Mesodermal cell (in vitro differentiated cells): Measurements from ENCODE around the gene PTPRH.
A peak's percentile ranks its signal among the peaks of the same experiment; 100 is the strongest.
"Not testable (repeated sequence)": the region's sequence is repeated elsewhere in the genome, so short reads cannot be mapped to it uniquely, and the experiment has no call there.

Experiments used
- H3K27ac ChIP-seq: 2 replicates; pipeline ENCODE4 v1.7.0; 2013; ENCODE audit warnings: mild to moderate bottlenecking, low read depth, low read length, moderate library complexity; ENCODE audit not compliant: severe bottlenecking
- H3K36me3 ChIP-seq: 2 replicates; pipeline ENCODE4 v1.7.1; 2013; ENCODE audit warnings: mild to moderate bottlenecking, low read length, moderate library complexity; ENCODE audit not compliant: control insufficient read depth, insufficient read depth
- H3K4me1 ChIP-seq: one replicate; pipeline ENCODE4 v1.7.1; 2013; ENCODE audit warnings: mild to moderate bottlenecking, low read length; ENCODE audit not compliant: insufficient read depth, control insufficient read depth, poor library complexity, severe bottlenecking
- H3K4me3 ChIP-seq: 2 replicates; pipeline ENCODE4 v1.7.0; 2013; ENCODE audit warnings: low read length, control low read depth, mild to moderate bottlenecking; ENCODE audit not compliant: insufficient read depth, poor library complexity, severe bottlenecking; ENCODE audit errors: extremely low read depth
- H3K9me3 ChIP-seq: 2 replicates; pipeline ENCODE4 v1.7.1; 2013; ENCODE audit warnings: mild to moderate bottlenecking, low read length, moderate library complexity; ENCODE audit not compliant: control insufficient read depth
- whole genome bisulfite sequencing, 2 experiments: methylation state at CpG; one replicate each; pipeline ENCODE4 v1.1.5; 2013; ENCODE audit warnings: missing lambda C conversion rate in 2 of 2; ENCODE audit not compliant: insufficient coverage in 2 of 2; 5-methylcytosine and 5-hydroxymethylcytosine counted together

Gene PTPRH

DNA sequence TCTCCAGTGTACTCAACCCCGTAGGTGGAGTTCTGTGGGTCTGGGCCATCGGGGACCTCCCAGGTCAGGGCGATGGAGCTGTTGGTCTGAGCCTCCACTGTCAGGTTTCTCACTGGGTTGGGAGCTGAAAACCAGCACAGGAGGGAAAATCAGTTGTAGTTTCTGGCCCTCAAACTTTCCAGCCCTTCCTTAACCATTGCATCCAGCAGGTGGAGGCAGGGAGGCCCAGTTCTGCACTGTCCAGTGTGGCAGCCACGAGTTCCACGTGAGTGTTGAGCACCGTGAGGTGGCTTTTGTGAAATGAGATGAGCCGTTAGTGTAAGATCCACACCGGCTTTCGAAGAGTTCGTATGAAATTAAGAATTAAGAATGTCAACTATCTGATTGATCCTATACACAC is 7.1 kb downstream of the PTPRH start:
- H3K4me3 ChIP-seq, H3K4me1 ChIP-seq, H3K9me3 ChIP-seq, H3K27ac ChIP-seq, H3K36me3 ChIP-seq: not testable (repeated sequence)
- WGBS, 2 experiments: 47 to 67% methylated on average over 3 to 4 of the region's 10 CpGs

GRCh38 chr19:55199620-55200204 is 9.6 kb downstream of the PTPRH start:
- Histone ChIP-seq H3K4me1 (no peaks in the 10 kb centered on the region), H3K36me3 (no peaks in the 10 kb centered on the region), H3K4me3 (no peak overlapping the region), H3K27ac (no peak overlapping the region), H3K9me3 (no peaks in the 10 kb centered on the region)
- 79 to 82% methylated on average over 3 to 5 of the region's 5 CpGs for WGBS, 2 experiments

- Histone ChIP-seq H3K9me3 (no peaks in the 10 kb centered on the region), H3K36me3 (no peaks in the 10 kb centered on the region), H3K4me3 (no peak overlapping the region), H3K27ac (no peak overlapping the region), H3K4me1 (no peaks in the 10 kb centered on the region)
- WGBS, 2 experiments: 73 to 79% methylated on average over 3 to 5 of the region's 5 CpGs
These were observed 10.7 kb downstream of the PTPRH start for GRCh38 chr19:55198651-55199050.

GRCh38 chr19:55197528-55197927 is 11.8 kb downstream of the PTPRH start:
- no peaks in the 10 kb centered on the region for H3K4me1 ChIP-seq
- WGBS, 2 experiments: 62 to 73% methylated on average over 1 to 2 of the region's 4 CpGs

GRCh38 chr19:55196803-55197202 is 12.5 kb downstream of the PTPRH start:
- Histone ChIP-seq H3K27ac (no peak overlapping the region), H3K4me1 (no peaks in the 10 kb centered on the region), H3K9me3 (no peaks in the 10 kb centered on the region), H3K4me3 (no peak overlapping the region), H3K36me3 (no peaks in the 10 kb centered on the region)
- WGBS, 2 experiments: 80 to 95% methylated on average over 9 to 10 of the region's 10 CpGs

More at GRCh38 chr19:55197528-55197927, 11.8 kb downstream of the PTPRH start:
- H3K4me3 ChIP-seq: no peak overlapping the region
- H3K9me3 ChIP-seq: no peaks in the 10 kb centered on the region
- H3K27ac ChIP-seq: no peak overlapping the region
- H3K36me3 ChIP-seq: no peaks in the 10 kb centered on the region

GRCh38 chr19:55193481-55193880 is 15.8 kb downstream of the PTPRH start:
- Histone ChIP-seq H3K36me3 (no peaks in the 10 kb centered on the region), H3K4me1 (peaks cover 4% of the 10 kb centered on the region), H3K9me3 (no peaks in the 10 kb centered on the region), H3K27ac (no peak overlapping the region), H3K4me3 (no peak overlapping the region)
- 86 to 93% methylated on average over 5 to 12 of the region's 12 CpGs for WGBS, 2 experiments

DNA sequence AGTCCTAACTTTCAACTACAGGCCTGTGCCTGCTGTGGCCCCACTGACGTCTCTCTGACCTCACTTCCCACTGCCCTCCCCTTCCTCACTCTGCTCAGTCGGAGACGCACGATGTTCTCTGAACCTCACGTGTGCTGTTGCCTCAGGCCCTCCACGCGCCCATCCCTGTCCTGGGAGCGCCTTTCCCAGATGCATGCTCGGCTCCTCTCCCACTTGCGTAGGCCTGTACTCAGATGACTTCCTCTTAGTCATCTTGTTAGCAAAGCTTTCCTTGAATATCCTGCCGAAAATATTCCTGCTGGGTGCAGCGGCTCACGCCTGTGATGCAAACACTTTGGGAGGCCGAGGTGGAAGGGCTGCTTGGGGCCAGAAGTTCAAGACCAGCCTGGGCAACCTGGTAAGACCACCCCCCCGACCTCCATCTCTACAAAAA is 19.9 kb downstream of the PTPRH start:
- WGBS, 2 experiments: 67 to 80% methylated on average over 12 to 13 of the region's 15 CpGs
- Histone ChIP-seq H3K4me1 (peaks cover 4% of the 10 kb centered on the region), H3K27ac (no peak overlapping the region), H3K4me3 (no peak overlapping the region), H3K9me3 (no peaks in the 10 kb centered on the region), H3K36me3 (no peaks in the 10 kb centered on the region)

GRCh38 chr19:55188625-55189024 is 20.7 kb downstream of the PTPRH start:
- WGBS, 2 experiments: 82 to 88% methylated on average over 8 of the region's 8 CpGs
- Histone ChIP-seq H3K4me1 (peaks cover 4% of the 10 kb centered on the region), H3K4me3 (no peak overlapping the region), H3K36me3 (no peaks in the 10 kb centered on the region), H3K27ac (no peak overlapping the region), H3K9me3 (no peaks in the 10 kb centered on the region)

DNA sequence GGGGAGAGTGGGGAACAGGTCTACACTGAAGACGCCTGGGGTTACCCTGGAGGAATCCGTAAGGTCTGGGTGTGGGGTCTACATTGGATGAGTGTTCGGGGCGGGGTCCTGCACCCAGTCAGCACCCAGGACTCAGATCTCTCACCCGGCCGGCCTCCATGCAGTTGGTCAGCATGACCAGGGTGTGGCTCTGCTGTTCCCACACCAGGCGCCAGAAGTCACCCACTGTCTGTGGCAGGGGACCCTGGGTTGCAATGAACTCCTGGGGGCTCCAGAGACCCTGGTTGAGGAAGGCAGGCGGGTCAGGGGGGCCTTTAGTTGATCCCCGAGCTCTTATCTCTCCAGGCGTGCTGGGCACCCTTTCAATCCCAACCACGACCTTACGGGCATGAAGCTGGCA is 23.2 kb downstream of the PTPRH start:
- Histone ChIP-seq H3K36me3 (no peaks in the 10 kb centered on the region), H3K4me3 (no peak overlapping the region), H3K27ac (no peak overlapping the region), H3K4me1 (peaks cover 4% of the 10 kb centered on the region), H3K9me3 (no peaks in the 10 kb centered on the region)
- WGBS, 2 experiments: 83 to 91% methylated on average over 7 to 12 of the region's 12 CpGs

- WGBS, 2 experiments: 72 to 74% methylated on average over 16 to 20 of the region's 20 CpGs
- Histone ChIP-seq H3K27ac (no peak overlapping the region), H3K4me3 (no peak overlapping the region)
These were observed 27.6 kb downstream of the PTPRH start for GRCh38 chr19:55181740-55182139.

GRCh38 chr19:55179606-55180484 is 29.5 kb downstream of the PTPRH start, which contains the start of gene SYT5:
Gene SYT5 (minus strand): TSS chr19:55180289. CDS start chr19:55179041, 1,248 bp downstream.
- 4 to 5% methylated on average over 37 to 40 of the region's 68 CpGs for WGBS, 2 experiments
- Histone ChIP-seq H3K4me1 (peaks cover 2% of the 10 kb centered on the region), H3K27ac (peak within 1 kb of the TSS; percentile 53), H3K4me3 (peak within 1 kb of the TSS; percentile 37), H3K9me3 (no peaks in the 10 kb centered on the region), H3K36me3 (no peaks in the 10 kb centered on the region)

More at GRCh38 chr19:55181740-55182139, 27.6 kb downstream of the PTPRH start:
- no peaks in the 10 kb centered on the region for H3K9me3 ChIP-seq
- peaks cover 2% of the 10 kb centered on the region for H3K4me1 ChIP-seq
- H3K36me3 ChIP-seq: no peaks in the 10 kb centered on the region
